Kidney (tissue), 14 donors: ENCODE measurements around the gene ANKMY1. TPM values are rescaled to one million over a fixed set of nuclear protein-coding genes. Genes with fewer than 3 reads are reported as not detected.

Experiments used
- DNase-seq, 5 donors: peaks; one replicate each; pipeline ENCODE4 v3.0.0-alpha.2; 2013 to 2020
- FAIRE-seq: peaks from 2 replicates; lab custom pipeline; 2012; peaks lifted over from hg19 to GRCh38; lab: Jason Lieb, UNC
- H3K27ac ChIP-seq, 2 donors: one replicate each; pipeline ENCODE4 v1.7.0; 2013; ENCODE audit warnings: low read depth in 2 of 2, low read length in 2 of 2, inconsistent platforms in 1 of 2
- H3K27me3 ChIP-seq: one replicate; pipeline ENCODE4 v1.7.1; 2013; ENCODE audit warnings: low read length, inconsistent platforms; ENCODE audit not compliant: control insufficient read depth, insufficient read depth
- H3K36me3 ChIP-seq, 3 donors: one replicate each; pipeline versions ENCODE4 v1.7.0 to v1.7.1; 2013; ENCODE audit warnings: low read length in 3 of 3, control low read depth in 1 of 3, inconsistent platforms in 1 of 3; ENCODE audit not compliant: insufficient read depth in 3 of 3, control insufficient read depth in 2 of 3
- H3K4me1 ChIP-seq, 3 donors: one replicate each; pipeline versions ENCODE4 v1.7.0 to v1.7.1; 2013; ENCODE audit warnings: low read length in 3 of 3, inconsistent platforms in 1 of 3, low read depth in 1 of 3; ENCODE audit not compliant: control insufficient read depth in 2 of 3, insufficient read depth in 2 of 3
- H3K4me3 ChIP-seq, 3 donors: one replicate each; pipeline versions ENCODE4 v1.7.0 to v1.8.1; 2013; ENCODE audit warnings: low read length in 3 of 3, control low read depth in 1 of 3, inconsistent platforms in 1 of 3
- H3K9ac ChIP-seq, 3 donors: one replicate each; pipeline versions ENCODE4 v1.7.0 to v1.7.1; 2013; ENCODE audit warnings: low read length in 3 of 3, control low read depth in 1 of 3, inconsistent platforms in 1 of 3
- H3K9me3 ChIP-seq, 3 donors: one replicate each; pipeline versions ENCODE4 v1.7.0 to v1.7.1; 2013; ENCODE audit warnings: low read length in 3 of 3, control low read depth in 1 of 3, inconsistent platforms in 1 of 3; ENCODE audit not compliant: control insufficient read depth in 2 of 3, insufficient read depth in 1 of 3
- intact Hi-C: fragments of 100-400 bp; cut with DNase I; formaldehyde crosslinking; loops from one replicate; pipeline ENCODE4 v1.11.1; 2022
- polyA plus RNA-seq: library from polyadenylated mRNA; stranded (reverse); fragments of 350-450 nt; fragmentation: Illumina TruSeq; extraction: RNeasy Lipid Tissue Mini Kit (QIAGEN cat#74804); gene quantifications from one replicate; pipeline ENCODE4 v1.2.3, GENCODE V29; 2014; ENCODE audit warnings: low read depth, low replicate concordance; ENCODE audit not compliant: insufficient read depth
- total RNA-seq: library from RNA; stranded (reverse); fragmentation: NEBNext Ultra II Directional; extraction: Animal tissue kit (Norgen Biotek cat#: 25700); gene quantifications from one replicate; pipeline ENCODE4 v1.2.1, GENCODE V29; 2021
- TF ChIP-seq, protein P1 (sequence below): IDR thresholded peaks from 3 replicates; pipeline ENCODE4 v1.5.1; 2012; ENCODE audit warnings: mild to moderate bottlenecking, moderate library complexity, borderline replicate concordance; ENCODE audit not compliant: insufficient read depth; ENCODE audit errors: extremely low read depth
- donor health status: control.
- donor health status: control.
- donor health status: control.
- donor health status: control.
- donor health status: control.
- donor health status: DM: yes; HTN: yes; CAD: no.
- donor health status: Normal renal cell carcinoma (clear cell type).

ANKMY1 gene
- total and polyA plus RNA-seq, 2 donors from 2014 or later = 3.0 to 22.1 TPM

DNA sequence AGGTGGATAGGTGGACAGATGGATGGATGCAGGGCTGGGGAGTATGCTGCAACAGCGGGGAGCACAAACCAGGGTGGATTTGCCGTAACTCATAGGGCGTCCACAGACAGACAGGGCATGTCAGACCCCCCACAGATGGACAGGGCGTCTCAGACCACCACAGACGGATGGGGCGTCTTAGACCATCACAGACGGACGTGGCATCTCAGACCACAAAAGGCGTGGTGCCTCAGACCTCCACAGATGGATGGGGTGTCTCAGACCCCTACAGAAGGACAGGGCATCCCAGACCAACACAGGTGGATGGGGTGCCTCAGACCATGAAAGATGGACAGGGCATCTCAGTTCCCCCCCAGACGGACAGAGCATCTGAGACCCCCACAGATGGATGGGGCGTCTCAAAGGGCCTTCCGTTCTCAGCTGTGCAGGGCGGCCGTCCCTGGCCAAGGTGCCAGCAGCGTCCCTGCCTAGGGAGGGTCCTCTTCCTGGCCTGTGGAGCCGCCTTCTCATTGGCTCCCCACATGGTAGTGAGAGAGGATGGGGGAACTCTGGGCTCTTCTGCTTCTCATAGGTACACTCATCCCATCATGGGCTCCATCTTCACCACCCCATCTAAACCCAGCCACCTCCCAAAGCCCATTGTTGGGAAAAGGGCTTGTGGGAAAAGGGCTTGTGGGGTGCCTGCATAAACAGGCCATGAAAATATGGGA lies 2.1 kb downstream of the ANKMY1 start:
- FAIRE-seq = no peak
- Histone ChIP-seq H3K9me3 (no peaks in the 10 kb centered on the region), H3K27me3 (no peaks in the 10 kb centered on the region), H3K4me1 (peaks cover 0 to 15% (median 4%) of the 10 kb centered on the region in 3 donors), H3K36me3 (no peaks in the 10 kb centered on the region), H3K27ac (no peak overlapping the region), H3K4me3 (no peak overlapping the region), H3K9ac (no peak overlapping the region)
- intact Hi-C loops = no loop called here
- TF ChIP-seq, protein P1, sequence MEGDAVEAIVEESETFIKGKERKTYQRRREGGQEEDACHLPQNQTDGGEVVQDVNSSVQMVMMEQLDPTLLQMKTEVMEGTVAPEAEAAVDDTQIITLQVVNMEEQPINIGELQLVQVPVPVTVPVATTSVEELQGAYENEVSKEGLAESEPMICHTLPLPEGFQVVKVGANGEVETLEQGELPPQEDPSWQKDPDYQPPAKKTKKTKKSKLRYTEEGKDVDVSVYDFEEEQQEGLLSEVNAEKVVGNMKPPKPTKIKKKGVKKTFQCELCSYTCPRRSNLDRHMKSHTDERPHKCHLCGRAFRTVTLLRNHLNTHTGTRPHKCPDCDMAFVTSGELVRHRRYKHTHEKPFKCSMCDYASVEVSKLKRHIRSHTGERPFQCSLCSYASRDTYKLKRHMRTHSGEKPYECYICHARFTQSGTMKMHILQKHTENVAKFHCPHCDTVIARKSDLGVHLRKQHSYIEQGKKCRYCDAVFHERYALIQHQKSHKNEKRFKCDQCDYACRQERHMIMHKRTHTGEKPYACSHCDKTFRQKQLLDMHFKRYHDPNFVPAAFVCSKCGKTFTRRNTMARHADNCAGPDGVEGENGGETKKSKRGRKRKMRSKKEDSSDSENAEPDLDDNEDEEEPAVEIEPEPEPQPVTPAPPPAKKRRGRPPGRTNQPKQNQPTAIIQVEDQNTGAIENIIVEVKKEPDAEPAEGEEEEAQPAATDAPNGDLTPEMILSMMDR = no peak
- DNase-seq = peak in 1 of 5 donors; percentile 37

DNA sequence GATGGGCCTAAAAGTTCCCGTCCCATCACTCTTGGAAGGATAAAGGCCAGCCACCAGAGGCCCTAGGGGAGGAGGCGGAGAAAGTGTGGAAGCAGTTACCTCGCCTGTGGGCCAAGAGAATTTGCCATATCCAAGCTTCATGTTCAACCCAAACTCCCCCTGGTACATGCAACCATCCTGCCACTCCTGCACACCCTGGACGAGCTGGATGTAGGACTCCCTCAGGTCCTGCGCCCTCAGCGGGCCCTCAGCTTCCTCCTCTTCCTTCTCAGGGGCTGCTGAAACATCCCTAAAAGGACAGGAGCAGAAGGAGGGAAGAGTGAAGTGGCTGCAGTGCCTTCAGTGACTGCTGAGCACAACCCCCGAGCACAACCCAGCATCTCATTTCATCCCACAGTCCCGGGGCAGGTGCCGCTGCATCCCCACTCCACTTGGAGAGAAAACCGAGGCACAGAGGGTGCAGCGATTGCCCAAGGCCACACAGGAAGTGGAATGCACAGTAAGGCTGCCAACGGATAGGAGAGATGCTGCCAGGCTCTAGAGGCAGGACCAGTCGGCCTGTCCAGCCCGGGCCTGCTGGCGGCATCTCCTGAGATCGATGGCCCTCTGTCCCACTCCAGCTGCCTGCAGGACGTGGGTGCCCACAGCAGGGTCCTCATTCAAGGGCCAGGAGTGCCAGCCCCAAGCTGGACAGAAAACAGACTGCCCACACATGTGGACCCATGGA lies 2.9 kb downstream of the ANKMY1 start:
- FAIRE-seq = no peak
- intact Hi-C loops = no loop called here
- DNase-seq = peak in 1 of 5 donors; percentile 43
- no peak overlapping the region for H3K9ac ChIP-seq
- H3K27ac ChIP-seq = no peak overlapping the region
- H3K9me3 ChIP-seq = no peaks in the 10 kb centered on the region
- H3K4me1 ChIP-seq = peaks cover 0 to 15% (median 4%) of the 10 kb centered on the region in 3 donors
- H3K27me3 ChIP-seq = no peaks in the 10 kb centered on the region
- TF ChIP-seq, protein P1 = no peak
- no peak overlapping the region for H3K4me3 ChIP-seq
- H3K36me3 ChIP-seq = no peaks in the 10 kb centered on the region

DNA sequence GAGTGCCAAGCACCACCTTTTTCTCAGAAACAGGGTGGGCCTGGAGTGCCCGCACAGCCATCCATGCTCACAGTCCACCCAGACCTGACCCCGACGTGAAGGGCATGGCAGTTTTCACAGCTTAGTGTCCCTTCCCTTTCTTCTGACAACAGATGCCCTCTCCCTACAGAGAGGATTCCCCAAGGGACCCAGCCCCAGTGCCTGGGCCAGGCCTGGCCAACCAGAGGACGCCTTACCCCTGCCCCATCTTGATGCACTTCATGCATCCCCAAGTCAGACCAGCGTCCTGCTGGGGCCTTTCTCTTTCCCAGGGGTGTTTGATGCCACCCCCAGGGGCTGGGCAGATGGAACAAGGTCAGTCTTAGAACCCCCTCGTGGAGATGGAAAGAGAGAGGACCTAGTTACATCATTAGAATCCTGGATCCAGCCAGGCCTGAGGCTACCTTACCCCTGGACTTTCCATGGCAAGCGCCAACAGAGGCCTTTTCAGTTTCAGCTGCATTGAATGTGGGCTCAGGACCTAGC lies 3.8 kb downstream of the ANKMY1 start:
- peak in 1 of 5 donors; percentile 44 for DNase-seq
- H3K9me3 ChIP-seq = no peaks in the 10 kb centered on the region
- FAIRE-seq = no peak

More for the DNA sequence above, 3.8 kb downstream of the ANKMY1 start:
- Histone ChIP-seq H3K4me1 (peaks cover 0 to 8% (median 0%) of the 10 kb centered on the region in 3 donors), H3K27me3 (no peaks in the 10 kb centered on the region), H3K9ac (no peak overlapping the region), H3K36me3 (no peaks in the 10 kb centered on the region), H3K27ac (no peak overlapping the region), H3K4me3 (no peak overlapping the region)
- TF ChIP-seq, protein P1 = no peak
- intact Hi-C loops = no loop called here
